ACC112 (cell line): Measurements from ENCODE around the gene TACC2.
A peak's percentile ranks its signal among the peaks of the same experiment; 100 is the strongest.

ENCODE experiments used
- H2AFZ ChIP-seq: fragments of 200-600 bp; sonication (generic); one replicate; pipeline ENCODE4 v1.6.0; 2017; ENCODE audit warnings: antibody characterized with exemption, low read length; ENCODE audit not compliant: unreplicated experiment
- H3K27ac ChIP-seq: fragments of 200-600 bp; sonication (generic); 2 replicates; pipeline ENCODE4 v1.5.1; 2014; ENCODE audit warnings: low read depth, mild to moderate bottlenecking, antibody characterized with exemption, low read length, moderate library complexity
- H3K27me3 ChIP-seq: fragments of 200-600 bp; sonication (generic); 2 replicates; pipeline ENCODE4 v1.6.1; 2014; ENCODE audit warnings: mild to moderate bottlenecking, antibody characterized with exemption, low read length, moderate library complexity, mixed read lengths; ENCODE audit not compliant: insufficient read depth
- H3K36me3 ChIP-seq: fragments of 200-600 bp; sonication (generic); 2 replicates; pipeline ENCODE4 v1.6.1; 2016; ENCODE audit warnings: mild to moderate bottlenecking, antibody characterized with exemption, low read length, moderate library complexity, mixed read lengths; ENCODE audit not compliant: insufficient read depth
- H3K4me1 ChIP-seq: fragments of 200-600 bp; sonication (generic); one replicate; pipeline ENCODE4 v1.6.1; 2016; ENCODE audit warnings: low read length, mixed read lengths; ENCODE audit not compliant: insufficient read depth, unreplicated experiment, control insufficient read depth
- H3K4me3 ChIP-seq: fragments of 200-600 bp; sonication (generic); 2 replicates; pipeline ENCODE4 v1.5.1; 2014; ENCODE audit warnings: mild to moderate bottlenecking, low read depth, low read length
- H3K79me2 ChIP-seq: fragments of 200-600 bp; sonication (generic); one replicate; pipeline ENCODE4 v1.6.0; 2016; ENCODE audit warnings: low read length; ENCODE audit not compliant: control insufficient read depth, unreplicated experiment, insufficient read depth

TACC2 gene

GRCh38 chr10:122112625-122113160 lies 123.7 kb downstream of the TACC2 start:
- peak overlapping the region; percentile 95 for H3K4me3 ChIP-seq
- H3K36me3 ChIP-seq, result no peaks in the 10 kb centered on the region
- H2AFZ ChIP-seq, result peak overlapping the region; percentile 74
- peak overlapping the region; percentile 97 for H3K27ac ChIP-seq
- peaks cover 37% of the 10 kb centered on the region for H3K79me2 ChIP-seq
- H3K4me1 ChIP-seq, result peaks cover 39% of the 10 kb centered on the region
- H3K27me3 ChIP-seq, result no peaks in the 10 kb centered on the region

DNA sequence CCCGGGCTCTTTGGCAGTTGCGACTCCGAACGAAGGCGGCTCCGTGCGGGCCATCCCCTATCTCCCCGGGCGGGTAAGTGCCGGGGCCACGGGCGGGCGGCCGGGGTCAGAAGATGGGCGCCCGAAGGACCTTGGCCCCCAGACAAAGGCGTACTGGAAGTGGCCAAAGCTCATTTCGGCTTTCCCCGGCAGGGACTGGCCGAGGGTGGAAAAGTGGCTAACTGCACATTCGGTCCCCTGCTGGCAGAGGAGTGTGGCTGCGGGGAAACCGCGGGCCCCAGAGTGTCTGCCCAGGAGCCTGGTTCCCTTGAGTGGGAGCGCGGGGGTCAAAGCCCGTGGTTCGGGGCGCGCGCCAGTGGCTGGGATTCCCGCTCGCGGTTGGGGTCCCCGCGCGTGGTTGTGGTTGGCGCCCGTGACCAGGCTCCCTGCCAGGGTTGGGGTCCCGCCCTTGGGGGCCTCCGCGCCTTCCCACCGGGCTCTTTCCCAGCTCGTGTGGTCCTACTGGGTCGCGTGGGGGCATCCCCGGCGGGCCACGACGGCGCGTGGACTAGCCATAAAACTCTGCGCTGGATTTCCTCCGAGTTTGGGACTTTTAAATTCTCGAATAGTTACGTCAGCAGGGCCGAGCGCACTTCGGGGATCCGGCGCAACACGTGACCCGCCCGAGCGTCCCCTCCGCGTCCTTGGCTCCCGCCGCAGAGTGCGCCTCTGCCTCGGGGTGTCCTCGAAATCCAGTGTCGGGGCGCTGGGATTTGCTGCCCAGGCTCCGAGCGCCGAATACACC lies 124.4 kb downstream of the TACC2 start:
- Histone ChIP-seq H3K27me3 (no peaks in the 10 kb centered on the region), H3K4me1 (peaks cover 39% of the 10 kb centered on the region), H3K4me3 (peak overlapping the region; percentile 95), H3K36me3 (no peaks in the 10 kb centered on the region), H3K79me2 (peaks cover 42% of the 10 kb centered on the region), H3K27ac (peak overlapping the region; percentile 97), H2AFZ (peak overlapping the region; percentile 64)

GRCh38 chr10:122113945-122114747 lies 125.2 kb downstream of the TACC2 start:
- Histone ChIP-seq H3K27me3 (no peaks in the 10 kb centered on the region), H3K79me2 (peaks cover 47% of the 10 kb centered on the region), H2AFZ (peak overlapping the region; percentile 64), H3K36me3 (no peaks in the 10 kb centered on the region), H3K27ac (peak overlapping the region; percentile 97; the same call in 1 of the 2 replicates), H3K4me3 (peak overlapping the region; percentile 95), H3K4me1 (peaks cover 39% of the 10 kb centered on the region)

- Histone ChIP-seq H3K4me1 (peaks cover 39% of the 10 kb centered on the region), H3K36me3 (no peaks in the 10 kb centered on the region), H3K79me2 (peaks cover 50% of the 10 kb centered on the region), H2AFZ (no peak overlapping the region), H3K4me3 (no peak overlapping the region), H3K27ac (no peak overlapping the region), H3K27me3 (no peaks in the 10 kb centered on the region)
These were observed 126.9 kb downstream of the TACC2 start for GRCh38 chr10:122115874-122116273.

DNA sequence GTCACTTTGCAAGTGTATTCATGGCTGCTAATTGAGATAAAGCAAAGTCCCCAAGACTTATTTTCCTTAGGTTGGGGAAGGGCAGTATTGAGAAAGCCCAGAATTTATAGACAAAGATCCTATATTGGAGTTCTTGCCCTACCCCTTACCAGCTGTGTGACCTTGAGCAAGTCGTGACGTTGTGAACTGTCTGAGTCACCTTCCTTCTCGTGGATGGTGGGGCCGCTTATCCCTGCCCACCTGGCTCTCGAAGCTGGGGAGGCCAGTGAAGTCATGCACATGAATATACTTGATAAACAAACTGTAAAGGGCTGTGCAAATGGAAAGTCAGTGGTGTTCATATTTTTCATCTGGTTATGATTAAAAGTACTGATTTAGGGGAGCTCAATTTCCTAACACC lies 127.4 kb downstream of the TACC2 start:
- no peak overlapping the region for H2AFZ ChIP-seq
- H3K36me3 ChIP-seq, result no peaks in the 10 kb centered on the region
- H3K4me3 ChIP-seq, result no peak overlapping the region
- H3K79me2 ChIP-seq, result peaks cover 54% of the 10 kb centered on the region
- no peaks in the 10 kb centered on the region for H3K27me3 ChIP-seq
- H3K4me1 ChIP-seq, result peaks cover 39% of the 10 kb centered on the region
- no peak overlapping the region for H3K27ac ChIP-seq

DNA sequence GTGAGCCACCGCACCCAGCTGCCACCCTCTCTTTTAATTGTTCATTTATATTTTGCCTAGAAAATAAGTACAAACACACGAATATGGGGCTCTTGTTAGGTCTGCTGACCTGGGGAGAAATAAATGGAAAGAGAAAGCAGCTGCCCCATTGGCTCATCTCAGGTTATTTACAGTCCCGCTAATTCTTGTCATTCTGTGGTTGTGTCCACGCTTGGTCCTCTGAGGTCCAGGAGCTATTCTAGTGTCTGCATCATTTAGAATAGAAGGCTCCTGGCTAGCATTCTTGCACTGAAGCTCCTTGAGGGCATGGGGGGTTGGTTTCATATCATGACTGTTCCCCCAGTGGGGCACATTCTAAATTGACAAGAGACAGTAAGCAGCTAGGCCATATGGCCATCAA lies 128.5 kb downstream of the TACC2 start:
- Histone ChIP-seq H3K27ac (no peak overlapping the region), H3K4me1 (peaks cover 28% of the 10 kb centered on the region), H3K79me2 (peaks cover 57% of the 10 kb centered on the region), H3K27me3 (no peaks in the 10 kb centered on the region), H3K4me3 (no peak overlapping the region), H3K36me3 (no peaks in the 10 kb centered on the region), H2AFZ (no peak overlapping the region)

DNA sequence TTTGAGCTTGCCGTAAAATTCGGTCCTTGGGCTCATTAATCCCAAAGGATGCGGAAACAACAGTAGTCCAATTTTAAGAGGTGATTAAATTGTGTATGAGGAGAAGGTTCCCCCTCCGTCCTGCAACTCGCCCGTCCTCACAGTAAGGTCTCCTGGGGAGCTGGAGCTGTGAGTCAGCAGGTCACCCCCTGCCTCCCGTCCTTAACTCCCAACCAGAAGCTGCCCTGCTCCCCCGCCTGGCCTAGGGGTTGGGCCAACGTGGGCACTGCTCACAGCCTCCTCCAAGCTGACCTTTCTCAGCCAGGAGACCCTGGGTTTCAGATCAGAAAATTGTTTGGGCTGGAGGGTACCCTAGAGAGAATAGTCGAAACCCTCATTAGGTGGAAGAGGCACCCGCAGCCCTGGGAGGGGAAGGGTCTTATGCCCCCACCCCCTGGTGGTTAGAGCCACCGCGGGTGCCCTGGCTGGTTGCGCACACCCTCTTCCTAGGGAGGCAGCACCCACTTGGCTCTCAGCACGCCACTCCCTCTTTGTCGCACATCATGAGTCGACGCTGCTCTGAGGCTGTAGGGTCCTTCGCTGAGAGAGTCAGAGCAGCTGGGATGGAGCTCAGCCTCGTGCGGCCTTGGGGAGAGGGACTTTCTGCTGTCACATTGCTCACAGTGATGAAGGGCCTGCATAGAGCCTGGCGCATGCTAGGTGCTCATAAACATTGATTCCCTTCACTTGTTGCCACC lies 131.2 kb downstream of the TACC2 start:
- no peaks in the 10 kb centered on the region for H3K36me3 ChIP-seq
- no peak overlapping the region for H3K4me3 ChIP-seq
- H3K4me1 ChIP-seq, result peaks cover 14% of the 10 kb centered on the region
- no peak overlapping the region for H2AFZ ChIP-seq
- peaks cover 40% of the 10 kb centered on the region for H3K79me2 ChIP-seq
- no peak overlapping the region for H3K27ac ChIP-seq
- H3K27me3 ChIP-seq, result no peaks in the 10 kb centered on the region

- Histone ChIP-seq H3K4me3 (no peak overlapping the region), H3K27me3 (no peaks in the 10 kb centered on the region), H3K79me2 (peaks cover 32% of the 10 kb centered on the region), H2AFZ (no peak overlapping the region), H3K27ac (no peak overlapping the region), H3K36me3 (no peaks in the 10 kb centered on the region), H3K4me1 (peaks cover 5% of the 10 kb centered on the region)
These were observed 132.1 kb downstream of the TACC2 start for GRCh38 chr10:122121059-122121458.

DNA sequence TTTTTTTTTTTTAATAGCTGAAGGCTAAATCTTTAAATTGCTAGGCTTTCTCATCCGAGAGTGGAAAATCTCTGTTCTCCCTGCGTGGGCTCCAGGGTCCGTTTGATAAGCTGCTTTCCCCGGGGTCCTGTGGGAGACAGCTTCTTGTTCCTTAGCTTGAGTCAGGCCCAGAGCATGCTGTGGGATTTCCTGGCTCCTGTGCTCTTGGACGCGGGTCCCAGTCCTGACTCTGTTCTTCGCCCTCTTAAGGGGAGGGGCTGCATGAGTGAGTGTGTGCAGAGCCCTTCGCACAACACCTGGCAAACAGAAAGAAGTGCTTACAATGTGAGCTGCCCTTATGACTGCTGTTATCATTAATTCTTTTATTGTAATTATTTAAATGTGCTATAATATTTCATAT lies 133.5 kb downstream of the TACC2 start:
- Histone ChIP-seq H3K79me2 (peaks cover 22% of the 10 kb centered on the region), H2AFZ (no peak overlapping the region), H3K27ac (no peak overlapping the region)

DNA sequence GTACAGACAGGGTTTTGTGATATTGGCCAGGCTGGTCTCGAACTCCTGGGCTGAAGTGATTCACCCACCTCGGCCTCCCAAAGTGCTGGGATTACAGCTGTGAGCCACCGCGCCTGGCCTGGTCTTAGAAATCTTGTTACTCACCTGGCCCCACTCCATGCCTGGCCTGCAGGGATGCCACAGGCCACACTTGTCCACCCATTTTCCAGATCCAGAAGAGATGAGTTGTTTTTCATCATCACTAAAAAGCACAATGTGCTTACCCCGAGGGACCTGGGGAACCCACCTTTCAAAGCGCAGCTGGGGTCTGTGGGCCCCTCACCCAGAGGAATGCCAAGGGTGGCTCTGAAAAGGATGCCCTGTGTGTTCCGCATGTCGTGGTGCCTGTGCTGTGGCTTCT lies 134.2 kb downstream of the TACC2 start:
- Histone ChIP-seq H3K27me3 (no peaks in the 10 kb centered on the region), H3K79me2 (peaks cover 21% of the 10 kb centered on the region), H3K36me3 (no peaks in the 10 kb centered on the region), H3K4me1 (peaks cover 18% of the 10 kb centered on the region), H3K27ac (no peak overlapping the region), H3K4me3 (no peak overlapping the region), H2AFZ (no peak overlapping the region)

More for the DNA sequence above, 133.5 kb downstream of the TACC2 start:
- Histone ChIP-seq H3K27me3 (no peaks in the 10 kb centered on the region), H3K4me1 (peaks cover 11% of the 10 kb centered on the region), H3K4me3 (no peak overlapping the region), H3K36me3 (no peaks in the 10 kb centered on the region)
